ENCODE data around the gene GRM8. TPM values are rescaled to one million over a fixed set of nuclear protein-coding genes. Genes with fewer than 3 reads are reported as not detected.

The GRM8 gene
- total and polyA plus RNA-seq, 8 donors, result 0.11 to 1.2 (median 0.89) TPM

DNA sequence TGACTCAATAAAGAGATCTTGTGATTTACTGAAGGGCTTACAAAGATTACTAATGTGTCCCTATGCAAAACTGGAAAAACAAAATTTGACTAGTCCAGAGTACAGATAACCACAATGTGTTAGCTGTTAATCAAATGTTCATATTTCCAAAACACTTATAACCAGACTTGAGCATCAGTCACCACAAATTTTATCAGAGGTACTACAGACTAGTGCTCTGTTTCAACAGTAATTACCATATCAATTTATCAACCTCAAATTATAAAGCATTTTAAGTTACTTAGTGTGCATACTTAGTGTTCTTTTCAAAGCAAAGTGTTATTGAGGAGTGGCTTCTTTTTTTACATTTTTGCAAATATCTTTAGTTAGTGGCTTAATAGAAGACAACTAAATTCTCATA lies 765.9 kb downstream of the GRM8 start:
- ATAC-seq (no peak), FAIRE-seq (no peak), DNase-seq (no peak)
- Histone ChIP-seq H3K27me3 (no peaks in the 10 kb centered on the region), H3K4me1 (no peaks in the 10 kb centered on the region), H3K36me3 (no peaks in the 10 kb centered on the region), H3K4me3 (no peak overlapping the region), H3K9me3 (no peaks in the 10 kb centered on the region), H3K27ac (no peak overlapping the region)
- intact Hi-C loops (cut with DNase I), result no loop called here
- TF ChIP-seq, protein P1, sequence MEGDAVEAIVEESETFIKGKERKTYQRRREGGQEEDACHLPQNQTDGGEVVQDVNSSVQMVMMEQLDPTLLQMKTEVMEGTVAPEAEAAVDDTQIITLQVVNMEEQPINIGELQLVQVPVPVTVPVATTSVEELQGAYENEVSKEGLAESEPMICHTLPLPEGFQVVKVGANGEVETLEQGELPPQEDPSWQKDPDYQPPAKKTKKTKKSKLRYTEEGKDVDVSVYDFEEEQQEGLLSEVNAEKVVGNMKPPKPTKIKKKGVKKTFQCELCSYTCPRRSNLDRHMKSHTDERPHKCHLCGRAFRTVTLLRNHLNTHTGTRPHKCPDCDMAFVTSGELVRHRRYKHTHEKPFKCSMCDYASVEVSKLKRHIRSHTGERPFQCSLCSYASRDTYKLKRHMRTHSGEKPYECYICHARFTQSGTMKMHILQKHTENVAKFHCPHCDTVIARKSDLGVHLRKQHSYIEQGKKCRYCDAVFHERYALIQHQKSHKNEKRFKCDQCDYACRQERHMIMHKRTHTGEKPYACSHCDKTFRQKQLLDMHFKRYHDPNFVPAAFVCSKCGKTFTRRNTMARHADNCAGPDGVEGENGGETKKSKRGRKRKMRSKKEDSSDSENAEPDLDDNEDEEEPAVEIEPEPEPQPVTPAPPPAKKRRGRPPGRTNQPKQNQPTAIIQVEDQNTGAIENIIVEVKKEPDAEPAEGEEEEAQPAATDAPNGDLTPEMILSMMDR (IDR thresholded peaks at IDR 0.05), result no peak

DNA sequence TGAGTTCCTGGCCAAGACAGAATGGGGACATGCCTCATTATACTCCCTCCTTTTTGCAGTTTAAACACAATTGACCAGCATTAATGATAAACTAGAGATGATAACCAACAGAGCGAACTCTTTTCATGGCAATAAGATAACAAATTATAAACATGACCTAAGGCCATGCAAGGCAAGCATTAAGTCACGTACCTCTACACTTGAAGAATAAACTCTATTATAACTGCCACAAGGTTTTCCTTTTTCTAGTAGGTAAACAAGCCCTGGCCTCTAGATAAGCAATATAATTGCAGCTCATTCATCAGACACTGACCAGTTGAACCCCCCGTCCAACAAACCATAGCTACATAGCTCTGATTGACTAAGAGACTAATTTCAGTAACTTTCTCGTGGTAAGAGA lies 767.0 kb downstream of the GRM8 start:
- Histone ChIP-seq H3K27me3 (no peaks in the 10 kb centered on the region), H3K4me3 (no peak overlapping the region), H3K4me1 (no peaks in the 10 kb centered on the region), H3K27ac (no peak overlapping the region), H3K36me3 (no peaks in the 10 kb centered on the region), H3K9me3 (no peaks in the 10 kb centered on the region)
- intact Hi-C loops (cut with DNase I), result no loop called here
- FAIRE-seq (no peak), ATAC-seq (peak in 2 of 4 donors; percentile 35 to 59), DNase-seq (no peak)
- 23 to 25% methylated on average over 4 of the region's 4 CpGs for WGBS, 2 donors
- TF ChIP-seq, protein P1 (IDR thresholded peaks at IDR 0.05), result no peak

DNA sequence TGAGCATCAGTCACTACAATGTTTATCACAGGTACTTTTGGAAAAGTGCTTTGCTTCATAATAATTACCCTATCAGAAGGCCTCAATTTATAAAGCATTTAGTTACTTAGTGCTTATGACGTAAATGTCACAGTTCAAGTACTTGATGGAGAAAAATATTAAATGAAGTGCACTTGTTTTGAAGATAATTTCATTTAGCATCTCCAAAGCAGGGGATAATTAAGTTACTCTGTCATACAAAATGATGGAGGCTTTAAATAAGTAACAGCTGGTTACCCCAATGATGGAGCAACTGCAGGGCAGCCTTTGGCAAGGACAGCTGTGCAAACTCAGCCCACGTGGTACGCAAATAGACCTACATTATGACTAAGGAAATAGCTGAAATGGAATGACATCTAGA lies 768.8 kb downstream of the GRM8 start:
- no peak overlapping the region for H3K4me3 ChIP-seq
- H3K27ac ChIP-seq, result no peak overlapping the region
- DNase-seq, result no peak
- intact Hi-C loops (cut with DNase I), result no loop called here
- H3K36me3 ChIP-seq, result no peaks in the 10 kb centered on the region
- WGBS, 2 donors, result 62 to 72% methylated on average over 3 of the region's 3 CpGs
- H3K9me3 ChIP-seq, result no peaks in the 10 kb centered on the region
- no peaks in the 10 kb centered on the region for H3K27me3 ChIP-seq
- peak in 1 of 4 donors; percentile 27 for ATAC-seq
- FAIRE-seq, result no peak
- TF ChIP-seq, protein P1 (IDR thresholded peaks at IDR 0.05), result no peak
- no peaks in the 10 kb centered on the region for H3K4me1 ChIP-seq

DNA sequence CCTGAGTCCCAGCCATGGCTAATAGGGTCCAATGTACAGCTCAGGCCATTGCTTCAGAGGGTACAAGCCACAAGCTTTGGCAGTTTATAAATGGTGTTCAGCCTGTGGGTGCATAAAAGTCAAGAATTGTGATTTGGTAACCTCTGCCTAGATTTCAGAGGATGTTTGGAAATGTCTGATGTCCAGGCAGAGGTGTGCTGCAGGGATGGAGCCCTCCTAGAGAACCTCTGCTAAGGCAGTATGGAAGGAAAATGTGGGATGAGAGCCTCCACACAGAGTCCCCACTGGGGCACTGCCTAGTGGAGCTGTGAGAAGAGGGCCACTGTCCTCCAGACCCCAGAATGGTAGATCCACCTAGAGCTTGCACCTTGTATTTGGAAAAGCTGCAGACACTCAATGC lies 779.9 kb downstream of the GRM8 start:
- Histone ChIP-seq H3K36me3 (no peaks in the 10 kb centered on the region), H3K4me3 (no peak overlapping the region), H3K9me3 (no peaks in the 10 kb centered on the region), H3K4me1 (no peaks in the 10 kb centered on the region), H3K27ac (no peak overlapping the region), H3K27me3 (no peaks in the 10 kb centered on the region)
- FAIRE-seq (no peak), DNase-seq (no peak), ATAC-seq (no peak)
- intact Hi-C loops (cut with DNase I), result no loop called here
- TF ChIP-seq, protein P1 (IDR thresholded peaks at IDR 0.05), result no peak

DNA sequence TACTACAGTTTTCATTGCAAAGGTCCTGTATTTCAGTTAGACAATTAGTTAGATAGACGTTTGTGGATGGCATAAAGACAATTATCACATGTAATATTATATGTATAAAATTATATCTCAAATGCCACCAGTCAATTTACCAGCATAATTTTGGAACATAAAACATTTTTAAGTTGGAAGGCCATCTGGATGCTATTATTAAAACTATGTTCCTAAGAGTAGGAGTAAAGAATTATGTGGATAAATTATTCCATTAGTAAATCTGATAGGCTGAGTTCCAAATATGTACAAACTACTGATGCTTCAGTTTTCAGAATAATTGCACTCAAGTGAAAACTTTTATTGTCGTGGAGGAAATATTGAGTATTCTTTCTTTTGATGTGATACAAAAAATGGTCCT lies 790.3 kb downstream of the GRM8 start:
- Histone ChIP-seq H3K4me1 (no peaks in the 10 kb centered on the region), H3K36me3 (no peaks in the 10 kb centered on the region), H3K4me3 (no peak overlapping the region), H3K27ac (no peak overlapping the region), H3K9me3 (no peaks in the 10 kb centered on the region), H3K27me3 (no peaks in the 10 kb centered on the region)
- intact Hi-C loops (cut with DNase I), result no loop called here
- DNase-seq (no peak), FAIRE-seq (no peak), ATAC-seq (no peak)
- 42 to 54% methylated on average over 2 of the region's 2 CpGs for WGBS, 2 donors
- TF ChIP-seq, protein P1 (IDR thresholded peaks at IDR 0.05), result no peak
